H1 (cell line): ENCODE results near the gene ZSCAN12. TPM values are rescaled to one million over a fixed set of nuclear protein-coding genes. Genes with fewer than 3 reads are reported as not detected.
A peak's percentile ranks its signal among the peaks of the same experiment; 100 is the strongest.

Source experiments
- BACH1 ChIP-seq: IDR thresholded peaks from 2 replicates; pipeline ENCODE4 v1.6.1; 2012; ENCODE audit warnings: low read length, improper control_type of control experiment
- CEBPB ChIP-seq: IDR thresholded peaks from 2 replicates; pipeline ENCODE4 v1.6.1; 2012; ENCODE audit warnings: low read depth, low read length
- CREB1 ChIP-seq: IDR thresholded peaks from 2 replicates; pipeline ENCODE4 v1.6.1; 2012; ENCODE audit warnings: inconsistent platforms
- CTCF ChIP-seq, 3 experiments: IDR thresholded peaks; 1 replicate in 2 of 3; 2 replicates in 1 of 3; pipeline versions ENCODE4 v1.5.1 to v1.6.1; 2011; ENCODE audit warnings: low read length in 3 of 3, mild to moderate bottlenecking in 3 of 3, inconsistent platforms in 2 of 3, low read depth in 1 of 3, moderate library complexity in 1 of 3; ENCODE audit not compliant: insufficient read depth in 1 of 3; ENCODE audit errors: control extremely low read depth in 1 of 3
- EP300 ChIP-seq, 2 experiments: IDR thresholded peaks; 1 replicate in 1 of 2; 2 replicates in 1 of 2; pipeline ENCODE4 v1.6.1; 2011 to 2012; ENCODE audit warnings: low read depth in 2 of 2, low read length in 2 of 2, mild to moderate bottlenecking in 2 of 2, borderline replicate concordance in 1 of 2, inconsistent platforms in 1 of 2, moderate library complexity in 1 of 2
- FOSL1 ChIP-seq: IDR thresholded peaks from 2 replicates; pipeline ENCODE4 v1.6.1; 2011; ENCODE audit warnings: mild to moderate bottlenecking, low read depth, low read length, moderate library complexity; ENCODE audit not compliant: insufficient read depth
- GABPA ChIP-seq: IDR thresholded peaks from 2 replicates; pipeline ENCODE4 v1.6.1; 2011; ENCODE audit warnings: mild to moderate bottlenecking, low read length, moderate library complexity, borderline replicate concordance; ENCODE audit not compliant: insufficient read depth
- KDM1A ChIP-seq: fragments of 200-600, 300-600 bp; sonication (generic); IDR thresholded peaks from 2 replicates; pipeline ENCODE4 v1.7.1; 2016; ENCODE audit warnings: mild to moderate bottlenecking, low read length, borderline replicate concordance
- KDM4A ChIP-seq: IDR thresholded peaks from one replicate; pipeline ENCODE4 v1.7.1; 2012; ENCODE audit warnings: low read depth, mild to moderate bottlenecking, moderate library complexity, low read length, inconsistent platforms; ENCODE audit not compliant: severe bottlenecking
- NANOG ChIP-seq: IDR thresholded peaks from 2 replicates; pipeline ENCODE4 v1.6.1; 2011; ENCODE audit warnings: low read length, low read depth, mild to moderate bottlenecking, inconsistent platforms; ENCODE audit not compliant: insufficient read depth, poor library complexity, severe bottlenecking
- RNF2 ChIP-seq: fragments of 200-900, 300-1000 bp; sonication (generic); IDR thresholded peaks from 2 replicates; pipeline ENCODE4 v1.7.1; 2016; ENCODE audit warnings: borderline replicate concordance, low read depth, mild to moderate bottlenecking, antibody characterized with exemption, low read length; ENCODE audit not compliant: poor library complexity, severe bottlenecking; ENCODE audit errors: missing control alignments
- RXRA ChIP-seq: IDR thresholded peaks from 2 replicates; pipeline ENCODE4 v1.6.1; 2011; ENCODE audit warnings: low read depth, mild to moderate bottlenecking, low read length, moderate library complexity; ENCODE audit not compliant: insufficient read depth
- SIX5 ChIP-seq: IDR thresholded peaks from 2 replicates; pipeline ENCODE4 v1.6.1; 2011; ENCODE audit warnings: mild to moderate bottlenecking, low read depth, low read length
- SP4 ChIP-seq: IDR thresholded peaks from 2 replicates; pipeline ENCODE4 v1.6.1; 2012; ENCODE audit warnings: low read length, inconsistent platforms
- TAF1 ChIP-seq: IDR thresholded peaks from 2 replicates; pipeline ENCODE4 v1.6.1; 2011; ENCODE audit warnings: mild to moderate bottlenecking, low read depth, low read length
- TEAD4 ChIP-seq: IDR thresholded peaks from 2 replicates; pipeline ENCODE4 v1.6.1; 2012; ENCODE audit warnings: low read depth, low read length, inconsistent platforms, mixed read lengths
- YY1 ChIP-seq: IDR thresholded peaks from 2 replicates; pipeline ENCODE4 v1.6.1; 2011; ENCODE audit warnings: low read depth, mild to moderate bottlenecking, low read length
- ZNF274 ChIP-seq: IDR thresholded peaks from 2 replicates; pipeline ENCODE4 v1.7.0; 2012; ENCODE audit warnings: low read length, borderline replicate concordance; ENCODE audit errors: extremely low read depth
- polyA plus RNA-seq, 7 experiments: library from polyadenylated mRNA; depleted of rRNA in 3 of 7; stranded (reverse) in 5 of 7; unstranded in 2 of 7; fragments of >200 nt in 5 of 7; fragments of 200-250 nt in 2 of 7; gene quantifications; 1 replicate in 5 of 7; 2 replicates in 1 of 7; 4 replicates in 1 of 7; pipeline versions ENCODE4 v1.2.1 to v1.2.3, GENCODE V29; 2011 to 2013; ENCODE audit warnings: missing spikeins in 2 of 7, mixed read lengths in 2 of 7
- total RNA-seq: library from RNA; stranded (reverse); fragmentation: NEBNext Ultra II Directional; extraction: Animal tissue kit (Norgen Biotek cat#: 25700); gene quantifications from 2 replicates; pipeline ENCODE4 v1.2.1, GENCODE V29; 2021

ZSCAN12 gene
- total and polyA plus RNA-seq, 2 of the 8 experiments (the other 6 are each of a cell fraction or from before 2014, with no cell fraction given) = 2.2 to 9.6 TPM

- TF ChIP-seq CTCF (IDR thresholded peaks at IDR 0.05; ENCODE audit: control extremely low read depth in 1 of 3, insufficient read depth in 1 of 3, low read depth in 1 of 3, low read length in 3 of 3) = peak in 1 of 3 experiments; percentile 4; a peak in 1 of 4 replicates
- TF ChIP-seq NANOG = no peak
- no peak for TF ChIP-seq BACH1
- peak; percentile 89 for TF ChIP-seq CREB1
- TF ChIP-seq YY1 = no peak
- TF ChIP-seq KDM1A = no peak
- TF ChIP-seq GABPA = peak; percentile 92; the same call in 1 of the 2 replicates
- TF ChIP-seq KDM4A = peak; percentile 38
- TF ChIP-seq FOSL1 = no peak
- TF ChIP-seq CEBPB = no peak
- TF ChIP-seq TAF1 = peak; percentile 99
- no peak for TF ChIP-seq SIX5
- no peak for TF ChIP-seq SP4
- no peak for TF ChIP-seq ZNF274
- TF ChIP-seq EP300 (IDR thresholded peaks at IDR 0.05; ENCODE audit: borderline replicate concordance in 1 of 2, low read depth in 2 of 2, low read length in 2 of 2) = no peak
- TF ChIP-seq RXRA = no peak
- no peak for TF ChIP-seq RNF2
- TF ChIP-seq TEAD4 = 0 out of 2 replicates have a peak, but pooled peaks have one; percentile 31
Observed at GRCh38 chr6:28443112-28443773, 43.7 kb upstream of the ZSCAN12 start, which contains the start of gene ZSCAN23 (continued).
